Endothelial cell (in vitro differentiated cells): ENCODE results near the gene FAM169A. TPM values are rescaled to one million over a fixed set of nuclear protein-coding genes. Genes with fewer than 3 reads are reported as not detected.
"Not testable (repeated sequence)": the region's sequence is repeated elsewhere in the genome, so short reads cannot be mapped to it uniquely, and the experiment has no call there.

Experiments
- DNase-seq: peaks from one replicate; pipeline ENCODE4 v3.0.0; 2021; ENCODE audit warnings: low spot score
- H3K27ac Mint-ChIP-seq: one replicate; pipeline ENCODE4 v1.8.0; 2021; ENCODE audit warnings: mixed read lengths, inconsistent platforms; ENCODE audit not compliant: unreplicated experiment
- H3K27me3 Mint-ChIP-seq: one replicate; pipeline ENCODE4 v1.8.0; 2021; ENCODE audit warnings: mild to moderate bottlenecking, moderate library complexity, mixed read lengths, inconsistent platforms; ENCODE audit not compliant: unreplicated experiment
- H3K36me3 Mint-ChIP-seq: one replicate; pipeline ENCODE4 v1.8.0; 2021; ENCODE audit warnings: mild to moderate bottlenecking, low read depth, mixed read lengths, inconsistent platforms; ENCODE audit not compliant: unreplicated experiment
- H3K4me1 Mint-ChIP-seq: one replicate; pipeline ENCODE4 v1.8.0; 2021; ENCODE audit warnings: mild to moderate bottlenecking, mixed read lengths, inconsistent platforms; ENCODE audit not compliant: unreplicated experiment
- H3K4me3 Mint-ChIP-seq: one replicate; pipeline ENCODE4 v1.8.0; 2021; ENCODE audit warnings: mild to moderate bottlenecking, mixed read lengths, inconsistent platforms; ENCODE audit not compliant: unreplicated experiment
- H3K9me3 Mint-ChIP-seq: one replicate; pipeline ENCODE4 v1.8.0; 2021; ENCODE audit warnings: mixed read lengths, inconsistent platforms; ENCODE audit not compliant: unreplicated experiment
- total RNA-seq: library from RNA; stranded (reverse); fragmentation: NEBNext Ultra II Directional; extraction: Animal tissue kit (Norgen Biotek cat#: 25700); gene quantifications from one replicate; pipeline ENCODE4 v1.2.1, GENCODE V29; 2021; ENCODE audit not compliant: unreplicated experiment
- TF ChIP-seq, protein P1 (sequence below): fragments of 200-600 bp; sonication (generic); IDR thresholded peaks from one replicate; pipeline ENCODE4 v1.5.0; 2021; ENCODE audit warnings: antibody characterized with exemption; ENCODE audit not compliant: unreplicated experiment

FAM169A gene
- total RNA-seq, 1 donor from 2014 or later = 21.1 TPM

DNA sequence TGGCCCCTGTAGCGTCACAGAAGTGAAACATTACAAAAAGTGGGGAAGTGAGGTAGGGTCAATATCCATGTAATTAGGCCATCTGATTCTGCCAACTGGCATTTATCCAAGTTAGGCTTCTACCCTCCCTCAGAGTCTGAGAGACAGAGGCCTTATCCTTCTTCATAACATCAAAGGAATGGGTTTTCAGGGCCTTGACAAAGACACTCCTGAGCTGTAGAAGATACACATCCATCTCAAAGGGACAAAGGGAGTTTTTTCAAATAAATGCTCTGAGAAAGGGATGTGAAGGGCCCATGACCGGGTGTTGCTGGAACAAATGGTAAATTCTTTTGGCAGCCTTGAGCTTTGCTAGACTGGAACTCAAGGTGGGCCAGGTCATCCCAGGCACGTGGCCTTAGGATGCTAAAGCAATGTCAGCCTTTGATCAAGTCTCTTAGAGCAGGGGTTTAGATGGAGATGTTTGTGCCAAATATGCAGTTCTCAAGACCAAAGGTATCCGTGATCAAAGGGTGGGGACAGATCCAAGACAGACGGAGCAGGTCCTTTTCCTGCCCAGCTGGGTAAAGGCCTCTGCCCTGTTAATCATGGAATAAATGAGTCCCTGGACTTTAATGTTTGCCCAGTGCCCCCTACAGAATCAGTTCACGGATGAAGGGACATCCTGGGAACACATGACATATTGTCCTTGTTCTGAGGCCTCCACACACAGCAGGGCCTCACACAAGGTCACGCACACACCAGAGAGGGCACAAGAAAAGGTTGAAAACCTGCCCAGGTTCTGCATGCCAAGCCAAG is 10.0 kb upstream of the FAM169A start:
- Mint-ChIP-seq H3K4me3 (peak overlapping the region; percentile 16), H3K4me1 (no peaks in the 10 kb centered on the region), H3K27me3 (no peaks in the 10 kb centered on the region), H3K36me3 (no peaks in the 10 kb centered on the region), H3K27ac (no peak overlapping the region), H3K9me3 (no peaks in the 10 kb centered on the region)
- DNase-seq = no peak
- TF ChIP-seq, protein P1, sequence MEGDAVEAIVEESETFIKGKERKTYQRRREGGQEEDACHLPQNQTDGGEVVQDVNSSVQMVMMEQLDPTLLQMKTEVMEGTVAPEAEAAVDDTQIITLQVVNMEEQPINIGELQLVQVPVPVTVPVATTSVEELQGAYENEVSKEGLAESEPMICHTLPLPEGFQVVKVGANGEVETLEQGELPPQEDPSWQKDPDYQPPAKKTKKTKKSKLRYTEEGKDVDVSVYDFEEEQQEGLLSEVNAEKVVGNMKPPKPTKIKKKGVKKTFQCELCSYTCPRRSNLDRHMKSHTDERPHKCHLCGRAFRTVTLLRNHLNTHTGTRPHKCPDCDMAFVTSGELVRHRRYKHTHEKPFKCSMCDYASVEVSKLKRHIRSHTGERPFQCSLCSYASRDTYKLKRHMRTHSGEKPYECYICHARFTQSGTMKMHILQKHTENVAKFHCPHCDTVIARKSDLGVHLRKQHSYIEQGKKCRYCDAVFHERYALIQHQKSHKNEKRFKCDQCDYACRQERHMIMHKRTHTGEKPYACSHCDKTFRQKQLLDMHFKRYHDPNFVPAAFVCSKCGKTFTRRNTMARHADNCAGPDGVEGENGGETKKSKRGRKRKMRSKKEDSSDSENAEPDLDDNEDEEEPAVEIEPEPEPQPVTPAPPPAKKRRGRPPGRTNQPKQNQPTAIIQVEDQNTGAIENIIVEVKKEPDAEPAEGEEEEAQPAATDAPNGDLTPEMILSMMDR = no peak

DNA sequence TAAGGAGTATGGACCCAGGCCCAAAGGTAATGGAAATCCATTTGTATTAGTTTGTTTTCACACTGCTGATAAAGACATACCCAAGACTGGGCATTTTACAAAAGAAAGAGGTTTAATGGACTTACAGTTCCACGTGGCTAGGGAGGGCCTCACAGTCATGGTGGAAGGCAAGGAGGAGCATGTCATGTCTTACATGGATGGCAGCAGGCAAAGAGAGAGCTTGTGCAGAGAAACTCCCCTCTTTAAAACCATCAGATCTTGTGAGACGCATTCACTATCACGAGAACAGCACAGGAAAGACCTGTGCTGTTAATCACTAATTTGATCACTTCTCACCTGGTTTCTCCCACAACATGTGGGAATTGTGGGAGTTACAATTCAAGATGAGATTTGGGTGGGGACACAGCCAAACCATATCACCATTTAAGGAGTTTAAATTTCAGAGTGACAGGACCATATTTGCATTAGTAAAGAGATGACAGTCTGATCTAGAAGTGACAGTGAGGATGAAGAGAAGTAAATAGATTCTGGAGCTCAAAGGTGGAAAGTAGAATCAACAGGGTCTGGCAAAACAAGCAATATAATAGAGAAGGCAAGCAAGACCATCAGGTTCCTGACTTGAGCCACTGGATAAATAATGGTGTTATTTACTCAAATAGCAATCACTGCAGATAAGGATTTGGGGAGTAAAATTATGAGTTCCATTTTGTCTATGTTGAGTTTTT is 7.5 kb upstream of the FAM169A start:
- Mint-ChIP-seq H3K27ac (no peak overlapping the region), H3K9me3 (no peaks in the 10 kb centered on the region), H3K36me3 (no peaks in the 10 kb centered on the region), H3K4me3 (no peak overlapping the region), H3K4me1 (no peaks in the 10 kb centered on the region), H3K27me3 (no peaks in the 10 kb centered on the region)
- TF ChIP-seq, protein P1 = no peak
- no peak for DNase-seq

DNA sequence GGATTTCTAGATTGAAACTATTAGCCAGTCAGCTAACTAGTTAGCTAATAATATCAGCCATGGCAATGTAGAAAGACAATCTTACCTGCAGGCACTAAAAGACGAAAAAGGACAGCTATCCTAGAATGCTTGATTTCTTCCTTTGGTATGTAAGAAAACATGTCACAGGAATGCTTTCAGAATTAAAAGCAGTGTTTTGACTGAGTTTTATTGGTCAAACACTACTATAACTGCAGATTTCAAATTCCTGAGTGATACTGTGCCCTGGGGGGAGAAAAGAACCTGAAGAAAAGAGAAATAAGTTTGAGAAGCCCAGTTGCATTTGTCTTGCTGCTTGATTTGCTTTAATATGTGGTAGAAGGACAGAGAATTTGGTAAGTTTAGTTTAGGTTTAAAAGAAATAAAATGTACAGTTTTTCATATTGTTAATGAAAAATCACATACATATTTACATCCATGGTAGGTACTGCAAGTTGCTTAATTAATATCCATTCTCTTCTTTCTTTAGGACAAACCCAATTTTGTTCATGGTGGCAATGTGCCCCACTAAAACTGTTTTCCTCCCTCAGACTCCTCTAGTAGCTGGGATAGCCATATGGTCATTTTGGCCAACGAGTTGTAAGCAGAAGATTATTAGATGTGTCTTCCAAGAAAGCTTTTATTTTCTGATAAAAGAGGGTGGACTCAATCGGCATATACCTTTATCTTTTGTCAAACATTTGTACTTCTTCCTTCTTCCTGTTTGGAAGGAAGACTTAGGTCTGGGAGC is 4.3 kb upstream of the FAM169A start:
- H3K27me3 Mint-ChIP-seq = peaks cover 1% of the 10 kb centered on the region
- DNase-seq = no peak
- TF ChIP-seq, protein P1 = no peak
- H3K36me3 Mint-ChIP-seq = no peaks in the 10 kb centered on the region
- H3K4me1 Mint-ChIP-seq = no peaks in the 10 kb centered on the region
- H3K4me3 Mint-ChIP-seq = no peak overlapping the region
- no peak overlapping the region for H3K27ac Mint-ChIP-seq
- H3K9me3 Mint-ChIP-seq = no peaks in the 10 kb centered on the region

DNA sequence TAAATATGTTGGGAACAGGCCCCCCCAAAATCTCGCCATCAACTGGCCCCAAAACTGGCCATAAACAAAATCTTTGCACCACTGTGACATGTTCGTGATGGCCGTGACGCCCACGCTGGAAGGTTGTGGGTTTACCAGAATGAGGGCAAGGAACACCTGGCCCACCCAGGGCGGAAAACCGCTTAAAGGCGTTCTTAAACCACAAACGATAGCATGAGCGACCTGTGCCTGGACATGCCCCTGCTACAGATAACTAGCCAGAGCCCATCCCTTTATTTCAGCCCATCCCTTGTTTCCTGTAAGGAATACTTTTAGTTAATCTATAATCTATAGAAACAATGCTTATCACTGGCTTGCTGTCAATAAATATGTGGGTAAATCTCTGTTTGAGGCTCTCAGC is 3.2 kb upstream of the FAM169A start:
- H3K4me3 Mint-ChIP-seq, H3K27me3 Mint-ChIP-seq, H3K36me3 Mint-ChIP-seq, H3K9me3 Mint-ChIP-seq, DNase-seq, H3K27ac Mint-ChIP-seq: not testable (repeated sequence)
- H3K4me1 Mint-ChIP-seq = peaks cover 11% of the 10 kb centered on the region

DNA sequence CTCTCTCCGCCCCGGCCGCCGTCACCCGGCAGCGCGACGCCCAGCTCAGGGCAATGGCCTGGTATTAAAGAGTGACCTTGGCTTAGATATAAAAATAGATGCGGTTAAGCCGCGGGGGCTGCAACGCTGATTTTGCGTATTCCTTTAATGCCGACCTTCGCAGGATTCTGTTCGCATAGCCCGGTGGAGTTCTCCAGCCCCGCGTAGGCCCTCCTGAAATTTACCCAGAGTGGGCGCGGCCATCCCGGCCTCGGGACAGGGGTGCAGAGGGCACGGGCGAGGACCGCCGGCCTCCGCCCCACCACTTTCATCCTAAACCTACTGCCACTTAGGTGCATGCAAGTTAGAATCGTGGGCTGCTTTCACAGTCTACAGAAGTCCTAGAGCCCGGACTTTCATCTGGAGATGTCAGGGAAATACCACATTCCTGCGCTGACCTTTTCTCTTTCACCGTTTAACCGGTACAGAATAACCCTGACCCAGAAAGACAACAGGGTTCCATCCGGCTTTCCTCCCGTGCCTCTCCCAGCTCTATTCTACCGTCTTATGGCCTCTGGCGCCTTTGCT is 492 bp upstream of the FAM169A start:
- peak; percentile 38 for DNase-seq
- Mint-ChIP-seq H3K4me3 (peak overlapping the region; percentile 90), H3K27me3 (peaks cover 5% of the 10 kb centered on the region), H3K27ac (peak overlapping the region; percentile 76), H3K36me3 (peaks cover 4% of the 10 kb centered on the region), H3K4me1 (peaks cover 17% of the 10 kb centered on the region), H3K9me3 (no peaks in the 10 kb centered on the region)
- TF ChIP-seq, protein P1 = no peak
